SH-SY5Y (cell line): ENCODE data around the gene ALDH1A3.

Experiments used
- GATA2 ChIP-seq: IDR thresholded peaks from 2 replicates; pipeline ENCODE4 v1.6.1; 2011; ENCODE audit warnings: mild to moderate bottlenecking, low read depth, low read length
- GATA3 ChIP-seq: IDR thresholded peaks from 2 replicates; pipeline ENCODE4 v1.6.1; 2011; ENCODE audit warnings: low read depth, mild to moderate bottlenecking, low read length, moderate library complexity

ALDH1A3 gene

GRCh38 chr15:100879464-100880138 is at the start of gene ALDH1A3:
TSS of gene ALDH1A3 (plus strand) at chr15:100879831. CDS start at chr15:100879908, 77 bp downstream.
- TF ChIP-seq GATA2 = no peak
- TF ChIP-seq GATA3 = no peak

GRCh38 chr15:100831467-100831866 is 48.2 kb upstream of the ALDH1A3 start:
- TF ChIP-seq GATA3 = no peak
- no peak for TF ChIP-seq GATA2

GRCh38 chr15:100832149-100832942 is 47.3 kb upstream of the ALDH1A3 start:
- TF ChIP-seq GATA3 (no peak), GATA2 (no peak)

GRCh38 chr15:100833417-100834389 is 45.9 kb upstream of the ALDH1A3 start:
- TF ChIP-seq GATA2 (no peak), GATA3 (no peak)

GRCh38 chr15:100834731-100835130 is 44.9 kb upstream of the ALDH1A3 start:
- TF ChIP-seq GATA2 = no peak
- no peak for TF ChIP-seq GATA3

- TF ChIP-seq GATA3 (no peak), GATA2 (no peak)
Observed at GRCh38 chr15:100835636-100836035, 44.0 kb upstream of the ALDH1A3 start.

- no peak for TF ChIP-seq GATA2
- TF ChIP-seq GATA3 = no peak
Observed at GRCh38 chr15:100836501-100836900, 43.1 kb upstream of the ALDH1A3 start.

- TF ChIP-seq GATA2 (no peak), GATA3 (no peak)
Observed at GRCh38 chr15:100841426-100841825, 38.2 kb upstream of the ALDH1A3 start.

- peak; percentile 93 for TF ChIP-seq GATA2
- peak; percentile 76 for TF ChIP-seq GATA3
Observed at GRCh38 chr15:100842756-100843730, 36.6 kb upstream of the ALDH1A3 start.

- no peak for TF ChIP-seq GATA2
Observed at GRCh38 chr15:100844167-100844566, 35.5 kb upstream of the ALDH1A3 start.

- TF ChIP-seq GATA3 (no peak), GATA2 (no peak)
Observed at GRCh38 chr15:100844778-100845177, 34.9 kb upstream of the ALDH1A3 start.

GRCh38 chr15:100847194-100847593 is 32.4 kb upstream of the ALDH1A3 start:
- TF ChIP-seq GATA2 (no peak), GATA3 (no peak)
